HG03571 (cell line): ENCODE data around the gene ERCC1.

Experiments
- ATAC-seq: cut with Tn5 transposase; IDR thresholded peaks from one replicate; pipeline ENCODE4 v1.9.1; 2021; ENCODE audit not compliant: unreplicated experiment

ERCC1 gene

DNA sequence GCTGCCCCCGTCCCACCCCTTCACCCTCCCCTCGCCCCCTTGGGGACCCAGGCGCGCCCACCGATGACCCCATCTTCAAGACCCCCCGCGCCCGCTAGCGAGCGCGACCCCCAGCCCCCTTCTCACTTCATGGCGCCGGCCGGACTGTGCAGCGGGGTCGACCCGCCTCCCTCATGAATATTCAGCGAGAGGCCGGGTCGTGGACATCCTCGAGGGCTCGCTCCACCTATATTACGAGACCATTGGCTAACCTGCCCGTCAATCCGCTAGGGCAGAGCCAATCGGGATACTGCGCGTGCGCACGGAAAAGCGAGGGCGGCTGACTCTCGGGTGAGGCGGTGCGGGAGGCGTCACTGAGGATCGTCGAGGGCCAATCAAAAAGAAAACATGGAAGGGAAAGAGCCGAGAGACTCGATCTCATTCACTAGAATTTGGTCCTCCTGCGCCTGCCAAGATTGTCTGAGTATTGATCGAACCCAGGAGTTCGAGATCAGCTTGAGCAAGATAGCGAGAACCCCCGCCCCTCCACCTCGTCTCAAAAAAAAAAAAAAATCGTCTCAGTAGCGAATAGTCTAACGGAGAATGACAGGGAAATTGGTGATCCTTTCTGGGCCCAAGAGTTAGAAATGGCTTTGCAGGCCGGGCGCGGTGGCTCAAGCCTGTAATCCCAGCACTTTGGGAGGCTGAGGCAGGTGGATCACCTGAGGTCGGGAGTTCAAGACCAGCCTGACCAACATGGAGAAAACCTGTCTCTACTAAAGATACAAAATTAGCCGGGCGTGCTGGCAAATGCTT lies 53.1 kb downstream of the ERCC1 start, which contains the start of gene ERCC2:
Gene ERCC2 (minus strand): TSS at position 164 of the 795 bp plus-strand sequence. CDS start 33 bp downstream, at position 131.
- peak; percentile 88 for ATAC-seq

DNA sequence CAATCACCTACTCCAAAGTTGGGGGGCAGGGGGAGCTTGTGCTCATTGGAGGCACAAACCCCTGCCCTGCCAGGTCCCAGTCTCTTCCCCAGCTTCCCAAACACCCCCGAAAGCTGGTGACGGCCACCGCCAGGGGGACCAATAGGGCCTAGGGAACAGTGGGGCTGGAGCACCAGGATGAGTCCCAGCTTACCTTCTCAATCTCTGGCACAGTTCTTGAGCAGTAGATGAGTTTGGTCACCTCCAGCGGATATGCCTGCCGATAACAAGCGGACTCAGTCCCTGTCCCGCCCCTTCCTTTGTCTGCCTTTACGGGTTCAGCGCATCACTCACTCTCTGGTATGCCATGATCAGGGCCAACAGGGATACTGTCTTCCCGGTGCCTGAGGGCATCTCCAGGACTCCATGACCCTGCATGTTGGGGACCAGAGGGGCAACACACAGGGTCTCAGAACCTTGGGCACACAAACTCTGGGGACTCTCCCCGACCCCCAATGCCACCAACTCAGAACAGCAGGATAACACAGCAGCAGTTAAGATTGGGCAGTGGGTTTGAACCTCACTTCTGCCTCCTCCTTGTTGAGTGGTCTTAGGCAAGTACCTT lies 54.9 kb downstream of the ERCC1 start:
- ATAC-seq: no peak

DNA sequence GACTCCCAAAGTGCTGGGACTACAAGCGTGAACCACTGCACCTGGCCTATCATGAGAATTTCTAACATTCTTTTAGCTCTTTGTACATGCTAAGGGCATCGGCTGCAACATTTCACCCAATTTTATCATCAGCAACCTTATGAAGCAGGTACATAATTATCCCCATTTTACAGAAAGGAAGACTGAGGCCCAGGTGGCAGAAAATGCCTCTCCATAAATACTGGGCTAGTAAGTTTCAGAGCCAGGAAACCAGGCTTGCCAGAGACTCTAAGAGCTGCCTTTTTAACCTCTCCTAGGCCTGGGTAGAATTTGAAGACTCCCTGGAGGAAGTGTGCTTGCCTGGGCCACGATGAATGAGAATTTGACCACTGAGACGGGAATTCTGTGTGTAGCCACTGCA lies 55.6 kb downstream of the ERCC1 start:
- ATAC-seq: no peak

- ATAC-seq: no peak
These were observed 59.0 kb downstream of the ERCC1 start for GRCh38 chr19:45364696-45365095.

DNA sequence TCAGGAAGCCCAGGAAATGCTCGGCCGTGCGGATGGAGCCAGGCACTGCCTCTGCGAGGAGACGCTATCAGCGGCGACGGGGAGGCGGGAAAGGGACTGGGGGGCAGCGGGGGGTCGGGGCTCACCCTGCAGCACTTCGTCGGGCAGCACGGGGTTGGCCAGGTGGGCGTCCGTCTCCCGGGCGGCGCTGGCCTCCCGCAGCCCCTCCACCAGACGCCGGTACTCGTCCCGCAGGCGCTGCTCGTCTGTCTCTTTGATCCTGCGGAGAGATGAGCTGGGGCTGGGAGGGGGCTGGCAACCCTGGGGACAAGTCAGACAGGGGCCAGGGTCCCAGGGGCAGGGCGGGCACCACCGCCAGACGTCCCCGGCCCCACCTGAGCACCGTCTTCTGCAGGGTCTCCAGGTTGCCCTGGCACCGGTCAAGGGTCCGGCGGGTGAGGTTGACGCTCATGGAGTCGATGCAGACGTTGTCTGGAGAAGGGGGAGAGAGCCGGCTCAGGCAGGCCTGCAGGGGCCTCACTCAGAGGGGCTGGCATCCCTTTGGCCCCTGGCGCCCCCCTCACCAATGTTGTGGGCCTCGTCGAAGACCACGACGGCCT lies 59.8 kb downstream of the ERCC1 start:
- ATAC-seq: no peak

DNA sequence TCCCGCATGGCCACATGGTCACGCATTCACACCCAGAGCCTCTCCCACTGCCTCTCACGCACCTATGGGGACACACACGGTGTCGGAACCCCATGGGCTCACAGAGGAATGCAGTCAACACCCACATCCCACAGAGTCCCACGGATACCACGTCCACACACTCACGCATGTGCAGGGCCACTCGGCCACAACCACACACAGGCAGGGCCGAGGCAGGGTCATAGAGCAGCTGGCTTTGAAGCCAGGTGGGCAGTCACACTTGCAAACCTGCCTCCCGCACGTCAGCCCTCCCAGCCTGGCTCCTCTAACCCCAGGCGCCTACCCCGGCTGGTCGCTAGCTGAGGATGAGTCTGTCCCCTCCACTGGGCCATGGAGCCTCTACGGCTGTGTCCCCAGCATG lies 61.4 kb downstream of the ERCC1 start:
- ATAC-seq: no peak

- ATAC-seq: no peak
These were observed 62.1 kb downstream of the ERCC1 start for GRCh38 chr19:45361608-45362007.

DNA sequence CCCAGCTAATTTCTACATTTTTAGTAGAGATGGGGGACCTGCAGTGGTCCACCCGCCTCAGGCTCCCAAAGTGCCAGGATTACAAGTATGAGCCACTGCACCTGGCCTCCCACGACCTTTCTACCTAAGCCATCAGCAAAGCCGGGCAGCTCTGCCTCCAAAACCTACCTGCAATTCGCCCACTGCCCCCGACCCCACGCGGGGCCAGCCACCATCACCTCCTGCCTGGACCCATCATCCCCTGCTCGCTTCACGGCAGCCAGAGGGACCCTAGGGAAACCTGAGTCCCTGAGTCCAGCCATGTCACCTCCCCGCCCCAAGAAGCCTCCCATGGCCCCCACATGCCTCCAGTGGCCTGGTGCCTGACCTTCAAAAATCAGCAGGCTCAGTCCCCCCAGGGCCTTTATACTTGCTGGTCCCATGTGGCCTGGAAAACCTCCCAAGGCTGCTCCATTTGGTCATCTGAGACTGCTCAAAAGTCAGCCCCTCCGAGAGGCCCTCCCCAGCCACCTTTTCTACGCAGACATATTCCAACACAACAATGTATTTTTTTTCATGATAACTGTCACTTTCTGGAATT lies 65.4 kb downstream of the ERCC1 start:
- ATAC-seq: no peak

- no peak for ATAC-seq
These were observed 66.3 kb downstream of the ERCC1 start for GRCh38 chr19:45357445-45357783.
